ENCODE results near the gene EHD3. TPM values are rescaled to one million over a fixed set of nuclear protein-coding genes. Genes with fewer than 3 reads are reported as not detected.

The EHD3 gene
- total RNA-seq, 1 donor from 2014 or later: 32.4 TPM

- DNase-seq (peak; percentile 53), ATAC-seq (peak; percentile 61)
- intact Hi-C loops (cut with micrococcal nuclease): no loop called here
Measured at GRCh38 chr2:31318361-31319336, 84.7 kb downstream of the EHD3 start.

Other genes starting within 250 kb of the EHD3 start
- 0.45 TPM for gene GALNT14, start 95.7 kb upstream of the EHD3 start, total RNA-seq
- 0.42 TPM for gene CAPN14, start 16.6 kb upstream of the EHD3 start, total RNA-seq
- not detected for gene XDH, start 180.6 kb downstream of the EHD3 start, total RNA-seq

Data from left ventricle myocardium superior (tissue), 1 donor.